Uterus (tissue), 4 donors: ENCODE measurements around the gene CRACDL. TPM values are rescaled to one million over a fixed set of nuclear protein-coding genes. Genes with fewer than 3 reads are reported as not detected.

Experiments
- DNase-seq, 2 donors: peaks; one replicate each; pipeline ENCODE4 v3.0.0-alpha.2; 2019 to 2020
- H3K27ac ChIP-seq, 2 donors: fragments of 200-600 bp; sonication (generic); 1 replicate in 1 of 2; 2 replicates in 1 of 2; pipeline ENCODE4 v1.5.1; 2016 to 2018
- H3K27me3 ChIP-seq, 2 donors: fragments of 200-600 bp; sonication (generic); one replicate each; pipeline ENCODE4 v1.5.1; 2018 to 2019; ENCODE audit warnings: control low read depth in 1 of 2
- H3K36me3 ChIP-seq, 2 donors: fragments of 200-600 bp; sonication (generic); one replicate each; pipeline ENCODE4 v1.5.1; 2019; ENCODE audit warnings: control low read depth in 1 of 2
- H3K4me1 ChIP-seq, 2 donors: fragments of 200-600 bp; sonication (generic); one replicate each; pipeline ENCODE4 v1.5.1; 2018 to 2019; ENCODE audit warnings: control low read depth in 1 of 2
- H3K4me3 ChIP-seq, 2 donors: fragments of 200-600 bp; sonication (generic); 1 replicate in 1 of 2; 2 replicates in 1 of 2; pipeline ENCODE4 v1.5.1; 2018 to 2019; ENCODE audit warnings: mild to moderate bottlenecking in 1 of 2
- H3K9me3 ChIP-seq, 2 donors: fragments of 200-600 bp; sonication (generic); one replicate each; pipeline ENCODE4 v1.5.1; 2019; ENCODE audit warnings: control low read depth in 1 of 2
- POLR2A ChIP-seq, 2 donors: fragments of 450-650 bp; IDR thresholded peaks; one replicate each; pipeline ENCODE4 v1.6.1; 2016; ENCODE audit warnings: antibody characterized with exemption in 2 of 2, mild to moderate bottlenecking in 1 of 2, moderate library complexity in 1 of 2
- intact Hi-C: fragments of 100-400 bp; cut with DNase I; formaldehyde crosslinking; loops from one replicate; pipeline ENCODE4 v1.15.1; 2023; ENCODE audit warnings: low total_unique reads
- total RNA-seq, 4 donors: library from RNA; depleted of rRNA in 3 of 4; stranded (reverse); fragments of >200 nt in 3 of 4; gene quantifications; one replicate each; pipeline versions ENCODE4 v1.1.0 to v1.2.4, GENCODE V29; 2014 to 2023
- TF ChIP-seq, protein P1 (sequence below), 4 experiments: fragments of 200-600 bp in 2 of 4; fragments of 450-650 bp in 2 of 4; sonication (generic) in 2 of 4; IDR thresholded peaks; one replicate each; pipeline ENCODE4 v1.5.1; 2016 to 2019; ENCODE audit warnings: antibody characterized with exemption in 4 of 4, mild to moderate bottlenecking in 2 of 4, moderate library complexity in 1 of 4
- donor health status: DM: yes; HTN: yes; CAD: no.

CRACDL gene
- total RNA-seq, 4 donors from 2014 or later, result 1.5 to 14.6 (median 6.1) TPM

DNA sequence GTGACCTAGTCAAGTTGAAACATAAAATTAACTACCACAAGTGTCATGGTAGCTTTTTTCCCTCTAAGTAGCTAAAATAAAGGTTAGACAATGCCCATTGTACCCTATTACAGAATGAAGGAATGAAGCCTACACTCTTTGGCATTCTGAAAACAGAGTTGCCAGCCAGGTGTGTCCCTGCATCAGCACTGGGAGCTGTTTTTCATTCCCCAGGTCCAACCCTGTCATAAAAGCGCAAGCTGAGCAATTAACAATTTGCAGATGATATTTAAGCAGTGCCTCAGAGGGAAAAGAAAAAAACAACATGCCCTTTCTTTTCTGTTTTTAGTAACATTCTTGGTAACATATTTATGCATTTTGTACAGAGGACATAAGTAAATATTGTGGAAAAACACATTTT is 158.3 kb downstream of the CRACDL start:
- intact Hi-C loops, result no loop called here
- no peaks in the 10 kb centered on the region for H3K36me3 ChIP-seq
- no peak overlapping the region for H3K27ac ChIP-seq
- TF ChIP-seq, protein P1, sequence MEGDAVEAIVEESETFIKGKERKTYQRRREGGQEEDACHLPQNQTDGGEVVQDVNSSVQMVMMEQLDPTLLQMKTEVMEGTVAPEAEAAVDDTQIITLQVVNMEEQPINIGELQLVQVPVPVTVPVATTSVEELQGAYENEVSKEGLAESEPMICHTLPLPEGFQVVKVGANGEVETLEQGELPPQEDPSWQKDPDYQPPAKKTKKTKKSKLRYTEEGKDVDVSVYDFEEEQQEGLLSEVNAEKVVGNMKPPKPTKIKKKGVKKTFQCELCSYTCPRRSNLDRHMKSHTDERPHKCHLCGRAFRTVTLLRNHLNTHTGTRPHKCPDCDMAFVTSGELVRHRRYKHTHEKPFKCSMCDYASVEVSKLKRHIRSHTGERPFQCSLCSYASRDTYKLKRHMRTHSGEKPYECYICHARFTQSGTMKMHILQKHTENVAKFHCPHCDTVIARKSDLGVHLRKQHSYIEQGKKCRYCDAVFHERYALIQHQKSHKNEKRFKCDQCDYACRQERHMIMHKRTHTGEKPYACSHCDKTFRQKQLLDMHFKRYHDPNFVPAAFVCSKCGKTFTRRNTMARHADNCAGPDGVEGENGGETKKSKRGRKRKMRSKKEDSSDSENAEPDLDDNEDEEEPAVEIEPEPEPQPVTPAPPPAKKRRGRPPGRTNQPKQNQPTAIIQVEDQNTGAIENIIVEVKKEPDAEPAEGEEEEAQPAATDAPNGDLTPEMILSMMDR (IDR thresholded peaks at IDR 0.05), result no peak
- TF ChIP-seq POLR2A (IDR thresholded peaks at IDR 0.05), result no peak
- DNase-seq, result no peak
- no peaks in the 10 kb centered on the region for H3K9me3 ChIP-seq
- no peaks in the 10 kb centered on the region for H3K4me1 ChIP-seq
- no peak overlapping the region for H3K4me3 ChIP-seq
- no peaks in the 10 kb centered on the region for H3K27me3 ChIP-seq

DNA sequence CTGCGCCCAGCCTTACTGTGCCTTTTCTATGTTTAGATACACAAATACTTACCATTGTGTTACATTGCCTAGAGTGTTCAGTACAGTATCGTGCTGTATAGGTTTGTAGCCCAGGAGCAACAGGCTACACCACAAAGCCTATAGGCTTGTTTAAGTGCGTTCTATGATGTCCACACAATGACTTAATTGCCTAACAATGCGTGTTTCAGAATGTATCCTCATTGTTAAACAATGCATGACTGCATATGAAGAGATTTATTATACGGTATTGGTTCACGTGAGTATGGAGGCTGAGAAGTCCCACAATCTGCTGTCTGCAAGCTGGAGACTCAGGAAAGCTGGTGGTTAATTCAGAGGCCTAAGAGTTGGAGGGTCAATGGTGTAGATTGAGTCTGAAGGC is 158.9 kb downstream of the CRACDL start:
- intact Hi-C loops, result no loop called here
- Histone ChIP-seq H3K9me3 (no peaks in the 10 kb centered on the region), H3K27ac (no peak overlapping the region), H3K36me3 (no peaks in the 10 kb centered on the region), H3K4me3 (no peak overlapping the region), H3K27me3 (no peaks in the 10 kb centered on the region), H3K4me1 (no peaks in the 10 kb centered on the region)
- TF ChIP-seq, protein P1 (IDR thresholded peaks at IDR 0.05), result no peak
- TF ChIP-seq POLR2A (IDR thresholded peaks at IDR 0.05), result no peak
- no peak for DNase-seq

DNA sequence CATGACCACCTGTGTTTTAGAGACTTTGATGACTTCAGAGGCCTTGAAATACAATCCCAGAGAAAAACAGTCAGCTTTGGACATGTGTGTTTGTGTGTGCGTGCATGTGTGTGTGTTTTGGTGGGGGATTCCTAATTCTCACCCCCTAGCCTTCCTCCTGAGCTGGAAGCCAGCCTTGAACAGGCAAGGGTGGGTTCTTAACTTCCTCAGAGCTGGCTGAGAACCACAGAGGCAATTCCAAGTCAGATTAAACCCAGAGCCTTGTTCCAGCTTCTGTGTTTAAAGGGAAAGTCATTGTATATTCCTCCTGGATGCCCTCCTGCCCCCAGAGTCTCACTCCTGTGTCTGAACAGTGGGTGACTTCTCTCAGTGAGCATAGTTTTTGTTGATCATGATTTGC is 159.9 kb downstream of the CRACDL start:
- no peak for TF ChIP-seq POLR2A (IDR thresholded peaks at IDR 0.05)
- TF ChIP-seq, protein P1 (IDR thresholded peaks at IDR 0.05), result no peak
- no peaks in the 10 kb centered on the region for H3K4me1 ChIP-seq
- H3K36me3 ChIP-seq, result no peaks in the 10 kb centered on the region
- no peak overlapping the region for H3K4me3 ChIP-seq
- DNase-seq, result no peak
- H3K27ac ChIP-seq, result peak overlapping the region; percentile 23 to 40
- H3K27me3 ChIP-seq, result no peaks in the 10 kb centered on the region
- intact Hi-C loops, result no loop called here
- no peaks in the 10 kb centered on the region for H3K9me3 ChIP-seq

DNA sequence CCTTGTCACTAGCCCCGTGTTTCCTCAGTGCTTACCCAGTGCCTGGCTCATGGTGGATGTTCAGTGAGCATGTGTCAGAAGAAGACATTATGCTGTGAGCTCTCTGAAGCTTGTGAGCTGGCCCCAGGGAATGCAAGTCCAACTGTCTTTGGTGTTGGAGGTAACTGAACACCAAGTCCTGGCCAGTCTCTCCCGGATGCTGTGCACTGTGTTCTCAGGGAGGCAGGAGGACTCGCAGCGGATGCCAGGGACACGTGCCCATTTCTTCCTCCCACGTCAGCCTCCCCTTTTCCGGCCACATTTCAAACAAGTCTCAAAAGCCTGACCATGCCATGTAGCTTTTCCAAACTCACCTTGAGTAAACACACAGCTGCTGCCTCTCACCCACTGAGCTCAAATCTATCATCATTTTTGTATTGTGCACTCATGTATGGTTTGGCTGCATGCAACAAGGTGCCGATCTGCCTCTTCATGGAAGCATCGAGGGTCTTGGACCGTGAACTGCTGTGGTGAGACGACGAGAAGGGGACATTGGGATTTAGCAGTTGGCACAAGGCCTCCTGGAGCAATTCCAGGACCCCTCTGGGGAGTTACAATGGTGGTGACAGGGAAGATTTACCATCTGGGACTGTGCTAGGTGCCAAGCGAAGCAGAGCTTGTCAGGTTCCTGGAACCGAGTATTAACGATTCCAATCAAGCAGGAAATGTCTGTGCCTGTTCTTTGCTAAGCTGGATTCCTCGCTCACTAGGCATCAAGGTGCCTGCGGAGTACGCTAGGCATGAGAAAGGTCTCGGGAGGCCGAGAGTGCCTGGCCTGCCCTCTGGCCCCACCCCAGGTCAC is 160.7 kb downstream of the CRACDL start:
- TF ChIP-seq, protein P1 (IDR thresholded peaks at IDR 0.05), result no peak
- TF ChIP-seq POLR2A (IDR thresholded peaks at IDR 0.05), result no peak
- Histone ChIP-seq H3K4me3 (no peak overlapping the region), H3K36me3 (no peaks in the 10 kb centered on the region), H3K4me1 (no peaks in the 10 kb centered on the region), H3K27ac (peak overlapping the region; percentile 35 to 49), H3K9me3 (no peaks in the 10 kb centered on the region), H3K27me3 (no peaks in the 10 kb centered on the region)
- DNase-seq, result peak in 1 of 2 donors; percentile 66
- intact Hi-C loops, result no loop called here

DNA sequence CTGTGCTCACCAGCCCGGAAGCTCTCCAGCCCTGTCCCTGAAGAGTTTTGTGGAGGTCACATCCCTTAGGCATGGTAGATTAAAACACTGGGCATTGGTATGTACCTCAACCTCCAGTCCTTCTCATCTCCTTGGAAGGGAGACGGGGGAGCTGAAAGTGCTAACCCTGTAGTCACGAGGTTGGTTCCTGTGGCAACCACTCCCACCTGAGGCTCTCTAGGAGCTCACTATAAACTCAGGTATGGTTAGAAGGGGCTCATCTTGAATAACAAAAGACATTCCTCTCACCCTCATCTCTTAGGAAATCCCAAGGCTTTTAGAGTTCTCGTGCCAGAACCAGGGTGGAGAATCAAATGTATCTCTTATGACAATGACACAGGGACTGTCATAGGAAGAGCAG is 162.1 kb downstream of the CRACDL start:
- H3K9me3 ChIP-seq, result no peaks in the 10 kb centered on the region
- no peak overlapping the region for H3K27ac ChIP-seq
- H3K27me3 ChIP-seq, result no peaks in the 10 kb centered on the region
- no peaks in the 10 kb centered on the region for H3K4me1 ChIP-seq
- no peak overlapping the region for H3K4me3 ChIP-seq
- DNase-seq, result no peak
- TF ChIP-seq, protein P1 (IDR thresholded peaks at IDR 0.05), result no peak
- no peak for TF ChIP-seq POLR2A (IDR thresholded peaks at IDR 0.05)
- no peaks in the 10 kb centered on the region for H3K36me3 ChIP-seq
- intact Hi-C loops, result no loop called here
